Lower leg skin (tissue), 3 donors: Measurements from ENCODE around the gene PLXDC1.

ENCODE experiments used
- POLR2A ChIP-seq, 2 donors: fragments of 450-650 bp; IDR thresholded peaks; one replicate each; pipeline ENCODE4 v1.6.1; 2016 to 2017; ENCODE audit warnings: antibody characterized with exemption in 2 of 2, mild to moderate bottlenecking in 1 of 2, moderate library complexity in 1 of 2
- TF ChIP-seq, protein P1 (sequence below), 3 donors: fragments of 450-650 bp; IDR thresholded peaks; one replicate each; pipeline ENCODE4 v1.5.1; 2016; ENCODE audit warnings: antibody characterized with exemption in 3 of 3, mild to moderate bottlenecking in 3 of 3, moderate library complexity in 2 of 3

DNA sequence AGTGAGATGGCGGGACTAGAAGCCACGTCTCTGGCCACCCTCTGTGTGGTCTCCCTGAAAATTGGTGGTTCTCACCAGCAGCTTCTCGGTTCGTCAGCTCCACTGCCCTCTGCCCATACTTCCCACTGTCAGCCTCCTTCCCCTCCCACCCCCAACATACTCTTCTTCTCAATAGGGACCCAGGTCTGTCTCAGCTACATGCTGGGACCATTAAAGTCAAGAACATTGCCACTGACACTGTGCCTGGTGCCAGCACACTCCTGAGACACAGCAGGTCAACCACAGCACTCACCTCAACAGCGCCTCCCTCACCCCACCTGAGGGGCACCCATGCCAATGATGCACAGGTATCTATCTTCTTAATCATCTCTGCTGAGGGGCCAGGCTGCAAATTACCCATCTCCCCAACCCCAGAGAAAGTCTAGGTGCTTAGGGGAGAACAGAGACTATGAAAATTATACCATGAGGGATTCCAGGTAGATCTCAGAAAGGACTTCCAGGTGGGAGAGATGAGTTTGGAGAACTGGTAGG lies 1.3 kb downstream of the PLXDC1 start:
- TF ChIP-seq, protein P1, sequence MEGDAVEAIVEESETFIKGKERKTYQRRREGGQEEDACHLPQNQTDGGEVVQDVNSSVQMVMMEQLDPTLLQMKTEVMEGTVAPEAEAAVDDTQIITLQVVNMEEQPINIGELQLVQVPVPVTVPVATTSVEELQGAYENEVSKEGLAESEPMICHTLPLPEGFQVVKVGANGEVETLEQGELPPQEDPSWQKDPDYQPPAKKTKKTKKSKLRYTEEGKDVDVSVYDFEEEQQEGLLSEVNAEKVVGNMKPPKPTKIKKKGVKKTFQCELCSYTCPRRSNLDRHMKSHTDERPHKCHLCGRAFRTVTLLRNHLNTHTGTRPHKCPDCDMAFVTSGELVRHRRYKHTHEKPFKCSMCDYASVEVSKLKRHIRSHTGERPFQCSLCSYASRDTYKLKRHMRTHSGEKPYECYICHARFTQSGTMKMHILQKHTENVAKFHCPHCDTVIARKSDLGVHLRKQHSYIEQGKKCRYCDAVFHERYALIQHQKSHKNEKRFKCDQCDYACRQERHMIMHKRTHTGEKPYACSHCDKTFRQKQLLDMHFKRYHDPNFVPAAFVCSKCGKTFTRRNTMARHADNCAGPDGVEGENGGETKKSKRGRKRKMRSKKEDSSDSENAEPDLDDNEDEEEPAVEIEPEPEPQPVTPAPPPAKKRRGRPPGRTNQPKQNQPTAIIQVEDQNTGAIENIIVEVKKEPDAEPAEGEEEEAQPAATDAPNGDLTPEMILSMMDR (IDR thresholded peaks at IDR 0.05): no peak
- no peak for TF ChIP-seq POLR2A (IDR thresholded peaks at IDR 0.05)
